Right lobe of liver (tissue), 6 donors: ENCODE data around the gene EIF2B5. TPM values are rescaled to one million over a fixed set of nuclear protein-coding genes. Genes with fewer than 3 reads are reported as not detected.

Experiments
- ATAC-seq, 4 donors: fragments of 200-7000 bp; cut with Tn5 transposase; one replicate each; pipeline ENCODE4 v1.9.1; 2020; ENCODE audit warnings: mild to moderate bottlenecking in 4 of 4, moderate library complexity in 4 of 4
- DNase-seq, 3 donors: peaks; one replicate each; pipeline ENCODE4 v3.0.0-alpha.2; 2020
- H3K27ac ChIP-seq, 3 donors: fragments of 200-600 bp; one replicate each; pipeline ENCODE4 v1.8.0; 2022
- H3K27me3 ChIP-seq, 2 donors: fragments of 200-600 bp; one replicate each; pipeline ENCODE4 v1.8.0; 2022
- H3K36me3 ChIP-seq, 4 donors: fragments of 200-600 bp; sonication (generic) in 1 of 4; one replicate each; pipeline versions ENCODE4 v1.5.1 to v1.8.0; 2017 to 2022; ENCODE audit warnings: control low read depth in 1 of 4
- H3K4me1 ChIP-seq, 4 donors: fragments of 200-600 bp; sonication (generic) in 1 of 4; one replicate each; pipeline versions ENCODE4 v1.5.1 to v1.8.0; 2017 to 2022; ENCODE audit warnings: control low read depth in 1 of 4
- H3K4me3 ChIP-seq, 3 donors: fragments of 200-600 bp; one replicate each; pipeline ENCODE4 v1.8.0; 2022
- H3K9me3 ChIP-seq, 4 donors: fragments of 200-600 bp; sonication (generic) in 1 of 4; one replicate each; pipeline versions ENCODE4 v1.5.1 to v1.8.0; 2017 to 2022; ENCODE audit warnings: control low read depth in 1 of 4
- POLR2A ChIP-seq: fragments of 450-650 bp; IDR thresholded peaks from one replicate; pipeline ENCODE4 v1.6.1; 2017; ENCODE audit warnings: antibody characterized with exemption, mild to moderate bottlenecking
- WGBS: methylation state at CpG from one replicate; pipeline ENCODE4 v1.1.6; 2018; ENCODE audit warnings: low coverage, low lambda C conversion rate; ENCODE audit not compliant: insufficient coverage; ENCODE audit errors: missing lambda C conversion rate; 5-methylcytosine and 5-hydroxymethylcytosine counted together
- intact Hi-C, 2 donors: fragments of 100-400 bp; cut with DNase I; formaldehyde crosslinking; loops; one replicate each; pipeline versions ENCODE4 v1.11.2 to v1.14.1; 2022
- total RNA-seq, 6 experiments: library from RNA; depleted of rRNA in 2 of 6; stranded (reverse); fragments of >200 nt in 2 of 6; fragmentation: NEBNext Ultra II Directional in 3 of 6; extraction: Animal tissue kit (Norgen Biotek cat#: 25700) in 3 of 6; gene quantifications; one replicate each; pipeline versions ENCODE4 v1.1.0 to v1.2.4, GENCODE V29; 2016 to 2023
- TF ChIP-seq, protein P1 (sequence below), 4 donors: fragments of 200-600 bp in 3 of 4; fragments of 450-650 bp in 1 of 4; IDR thresholded peaks; one replicate each; pipeline versions ENCODE4 v1.5.1 to v1.8.0; 2016 to 2022; ENCODE audit warnings: antibody characterized with exemption in 4 of 4, mild to moderate bottlenecking in 2 of 4
- donor health status: DM: no; HTN: yes; CAD: no.
- donor health status: DM: no; HTN: no; CAD: no.
- donor health status: DM: no; HTN: no; CAD: no.
- donor health status: DM: no; HTN: yes; CAD: no.
- donor health status: DM: no; HTN: yes; CAD: no.

Gene EIF2B5
- total RNA-seq, 6 experiments from 2014 or later, result 16.7 to 25.6 (median 20.5) TPM

DNA sequence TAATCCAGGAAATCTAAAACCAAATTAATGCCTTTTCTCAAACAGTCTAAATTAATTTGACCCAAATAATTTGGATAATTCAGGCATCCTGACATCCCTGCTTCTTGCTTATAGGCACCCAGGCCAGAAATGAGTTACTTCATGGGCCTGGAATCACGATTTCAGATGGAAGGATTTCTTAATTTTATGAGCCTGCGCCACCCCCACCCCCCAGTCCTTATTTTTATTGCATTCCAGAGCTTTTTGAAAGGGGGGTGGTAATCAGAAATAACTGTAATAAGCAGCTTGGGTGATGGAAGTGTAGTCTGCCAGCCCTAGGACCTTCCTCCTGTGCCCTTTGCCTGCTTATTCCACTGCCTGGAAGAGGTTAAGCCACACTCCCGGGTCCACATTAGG lies 40.8 kb downstream of the EIF2B5 start:
- H3K36me3 ChIP-seq, result peaks cover 0 to 50% (median 19%) of the 10 kb centered on the region in 4 donors
- peak overlapping the region; percentile 74 to 100 (median 95) for H3K4me3 ChIP-seq
- intact Hi-C loops, result no loop called here
- no peaks in the 10 kb centered on the region for H3K9me3 ChIP-seq
- peak overlapping the region; percentile 24 to 86 (median 84) for H3K27ac ChIP-seq
- no peaks in the 10 kb centered on the region for H3K27me3 ChIP-seq
- TF ChIP-seq, protein P1, sequence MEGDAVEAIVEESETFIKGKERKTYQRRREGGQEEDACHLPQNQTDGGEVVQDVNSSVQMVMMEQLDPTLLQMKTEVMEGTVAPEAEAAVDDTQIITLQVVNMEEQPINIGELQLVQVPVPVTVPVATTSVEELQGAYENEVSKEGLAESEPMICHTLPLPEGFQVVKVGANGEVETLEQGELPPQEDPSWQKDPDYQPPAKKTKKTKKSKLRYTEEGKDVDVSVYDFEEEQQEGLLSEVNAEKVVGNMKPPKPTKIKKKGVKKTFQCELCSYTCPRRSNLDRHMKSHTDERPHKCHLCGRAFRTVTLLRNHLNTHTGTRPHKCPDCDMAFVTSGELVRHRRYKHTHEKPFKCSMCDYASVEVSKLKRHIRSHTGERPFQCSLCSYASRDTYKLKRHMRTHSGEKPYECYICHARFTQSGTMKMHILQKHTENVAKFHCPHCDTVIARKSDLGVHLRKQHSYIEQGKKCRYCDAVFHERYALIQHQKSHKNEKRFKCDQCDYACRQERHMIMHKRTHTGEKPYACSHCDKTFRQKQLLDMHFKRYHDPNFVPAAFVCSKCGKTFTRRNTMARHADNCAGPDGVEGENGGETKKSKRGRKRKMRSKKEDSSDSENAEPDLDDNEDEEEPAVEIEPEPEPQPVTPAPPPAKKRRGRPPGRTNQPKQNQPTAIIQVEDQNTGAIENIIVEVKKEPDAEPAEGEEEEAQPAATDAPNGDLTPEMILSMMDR (IDR thresholded peaks at IDR 0.05), result no peak
- WGBS, result 50% methylated on average over 3 of the region's 3 CpGs
- ATAC-seq (no peak), DNase-seq (no peak)
- peaks cover 0 to 12% (median 2%) of the 10 kb centered on the region in 4 donors for H3K4me1 ChIP-seq

DNA sequence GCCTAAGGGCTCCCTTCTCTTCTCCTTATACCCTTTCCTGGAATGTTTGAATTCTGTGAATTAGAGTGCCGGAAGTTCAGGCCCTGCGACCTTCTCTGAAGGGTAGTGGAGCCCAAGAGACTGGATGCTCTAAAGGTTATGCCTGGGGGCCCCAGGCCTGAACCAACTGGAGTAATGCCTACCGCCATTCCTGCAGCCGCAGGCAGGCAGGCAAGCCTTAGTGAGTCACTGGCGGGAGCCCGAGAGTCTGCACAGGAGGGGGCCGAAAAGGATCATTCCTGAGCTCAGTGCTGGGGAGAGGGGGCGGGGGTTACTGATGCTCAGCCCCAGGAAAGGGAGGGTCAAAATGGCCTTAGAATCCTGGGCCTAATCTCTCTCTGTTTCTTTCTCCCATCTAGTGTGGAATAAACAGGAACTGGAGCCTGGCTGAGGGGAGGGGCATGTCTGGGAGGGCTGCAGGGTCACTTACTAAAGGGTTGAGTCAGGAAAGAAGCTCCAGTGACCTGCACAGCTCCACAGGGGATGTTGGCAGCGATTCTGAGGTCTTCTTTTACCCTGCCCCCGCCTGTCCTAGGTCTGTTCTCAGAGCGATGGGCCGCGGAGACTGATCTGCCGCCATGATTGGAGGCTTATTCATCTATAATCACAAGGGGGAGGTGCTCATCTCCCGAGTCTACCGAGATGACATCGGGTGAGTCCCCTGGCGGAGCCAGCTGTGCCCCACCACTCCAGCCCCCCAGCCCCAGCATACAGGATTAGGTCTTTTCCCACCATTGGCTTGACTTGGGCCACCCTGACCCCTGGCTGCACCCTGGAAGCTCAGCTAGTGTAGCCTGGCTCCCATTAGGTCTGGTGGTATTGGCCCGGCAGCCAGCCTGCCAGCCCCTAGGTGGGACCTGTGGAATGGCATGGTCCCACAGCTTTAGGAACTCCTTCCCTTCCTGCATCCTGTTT lies 41.5 kb downstream of the EIF2B5 start:
- DNase-seq, result peak in 2 of 3 donors; percentile 62 to 67
- no peaks in the 10 kb centered on the region for H3K27me3 ChIP-seq
- H3K9me3 ChIP-seq, result no peaks in the 10 kb centered on the region
- H3K4me1 ChIP-seq, result peaks cover 0 to 12% (median 2%) of the 10 kb centered on the region in 4 donors
- H3K27ac ChIP-seq, result peak overlapping the region in 2 of 3 donors; percentile 84 to 86
- H3K4me3 ChIP-seq, result peak overlapping the region; percentile 74 to 100 (median 95)
- 50% methylated on average over 10 of the region's 19 CpGs for WGBS
- intact Hi-C loops, result no loop called here
- peak; percentile 22 to 60 (median 48) for ATAC-seq
- H3K36me3 ChIP-seq, result peaks cover 7 to 50% (median 22%) of the 10 kb centered on the region in 4 donors
- TF ChIP-seq, protein P1 (IDR thresholded peaks at IDR 0.05), result no peak
- no peak for TF ChIP-seq POLR2A

DNA sequence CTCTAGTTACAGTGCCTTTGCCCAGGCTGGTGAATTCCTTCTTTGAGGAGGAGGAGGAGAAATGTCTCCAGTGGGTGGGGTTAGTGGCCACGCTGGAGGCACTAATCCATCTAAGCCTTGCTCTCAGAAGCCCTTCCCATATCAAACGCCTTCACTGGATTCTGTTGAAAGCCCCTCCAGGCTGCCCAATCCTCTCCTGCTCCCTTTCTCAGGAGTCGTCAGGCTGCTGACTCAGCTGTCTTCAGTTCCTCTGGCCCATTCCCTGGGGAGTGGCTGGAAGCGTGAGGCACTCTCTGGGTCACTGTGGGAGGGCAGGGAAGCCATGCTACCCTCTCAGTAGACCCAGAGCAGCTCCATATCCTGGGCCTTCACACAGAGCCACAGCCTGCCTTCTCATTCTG lies 42.2 kb downstream of the EIF2B5 start:
- H3K4me1 ChIP-seq, result peaks cover 0 to 12% (median 2%) of the 10 kb centered on the region in 4 donors
- peak overlapping the region in 1 of 3 donors; percentile 13 for H3K27ac ChIP-seq
- peak overlapping the region in 1 of 3 donors; percentile 100 for H3K4me3 ChIP-seq
- no peaks in the 10 kb centered on the region for H3K9me3 ChIP-seq
- H3K27me3 ChIP-seq, result no peaks in the 10 kb centered on the region
- H3K36me3 ChIP-seq, result peaks cover 11 to 54% (median 27%) of the 10 kb centered on the region in 4 donors
- no peak for TF ChIP-seq POLR2A
- no peak for DNase-seq
- WGBS, result no CpG with 5 or more reads among the region's 4 CpGs
- intact Hi-C loops, result no loop called here
- no peak for ATAC-seq

DNA sequence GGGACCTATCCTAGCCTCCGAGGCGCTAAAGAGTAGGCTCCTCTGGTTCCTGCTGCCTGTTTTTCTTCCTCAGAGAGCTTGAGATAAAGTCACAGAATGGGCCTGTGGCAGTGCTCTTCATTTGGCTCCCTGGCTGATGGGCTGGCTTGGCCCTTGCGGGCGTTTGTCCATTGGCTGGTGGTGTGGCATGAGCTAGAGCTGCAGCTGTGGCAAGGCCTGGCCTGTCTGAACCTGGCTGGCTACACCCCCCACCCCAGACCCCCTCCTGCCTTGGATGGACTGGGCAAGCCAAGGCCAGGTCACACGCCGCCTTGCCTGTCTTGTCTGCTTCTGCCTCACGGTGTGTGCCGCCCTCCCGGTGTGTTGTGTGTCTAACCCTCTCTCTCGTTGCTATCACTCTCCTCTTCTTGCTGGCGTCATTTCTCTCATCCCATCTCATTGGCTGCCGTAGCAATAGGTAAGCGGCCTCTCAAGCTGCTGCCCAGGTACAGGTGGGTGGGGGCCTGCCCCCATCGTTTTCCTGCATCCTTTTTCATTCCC lies 42.7 kb downstream of the EIF2B5 start:
- intact Hi-C loops, result no loop called here
- TF ChIP-seq POLR2A, result no peak
- TF ChIP-seq, protein P1 (IDR thresholded peaks at IDR 0.05), result no peak

More for the DNA sequence above, 42.7 kb downstream of the EIF2B5 start:
- H3K27me3 ChIP-seq, result no peaks in the 10 kb centered on the region
- H3K4me1 ChIP-seq, result peaks cover 0 to 12% (median 2%) of the 10 kb centered on the region in 4 donors
- peaks cover 11 to 59% (median 32%) of the 10 kb centered on the region in 4 donors for H3K36me3 ChIP-seq
- H3K27ac ChIP-seq, result no peak overlapping the region
- no peaks in the 10 kb centered on the region for H3K9me3 ChIP-seq
- 86% methylated on average over 8 of the region's 14 CpGs for WGBS
- no peak for DNase-seq
- no peak overlapping the region for H3K4me3 ChIP-seq
- no peak for ATAC-seq
